CD4-positive, alpha-beta T cell treated with Interleukin-2 at 100 ng/mL for 4 hours (primary cell): ENCODE results near the gene CCDC7.
"Not testable (repeated sequence)": the region's sequence is repeated elsewhere in the genome, so short reads cannot be mapped to it uniquely, and the experiment has no call there.

Source experiments
- DNase-seq: peaks from one replicate; pipeline ENCODE4 v3.0.0-alpha.2; 2020; ENCODE audit warnings: low spot score

The CCDC7 gene

GRCh38 chr10:32699683-32700082 lies 253.7 kb downstream of the CCDC7 start:
- not testable (repeated sequence) for DNase-seq

GRCh38 chr10:32713560-32713959 lies 267.6 kb downstream of the CCDC7 start:
- no peak for DNase-seq

GRCh38 chr10:32731527-32731926 lies 285.6 kb downstream of the CCDC7 start:
- DNase-seq = no peak

DNA sequence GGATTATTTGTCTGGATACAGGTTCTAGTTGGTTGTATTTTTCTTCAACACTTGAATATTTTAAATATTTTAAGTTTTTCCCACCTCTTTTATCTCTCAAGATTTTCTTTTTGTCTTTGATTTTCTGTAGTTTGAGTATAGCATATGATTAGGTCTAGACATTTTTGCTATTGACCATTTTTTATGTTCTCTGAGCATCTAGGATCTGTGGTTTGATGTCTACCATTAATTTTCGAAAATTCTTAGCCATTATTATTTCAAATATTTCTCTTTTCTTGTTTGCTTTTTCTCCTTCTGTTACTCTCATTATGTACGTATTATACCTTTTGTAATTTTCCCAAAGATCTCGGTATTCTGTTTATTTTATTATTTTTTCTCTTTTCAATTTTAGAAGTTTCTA lies 293.0 kb downstream of the CCDC7 start:
- DNase-seq = no peak

GRCh38 chr10:32744321-32744720 lies 298.4 kb downstream of the CCDC7 start:
- DNase-seq = no peak

- DNase-seq = no peak
Observed at GRCh38 chr10:32746869-32747268, 300.9 kb downstream of the CCDC7 start.

GRCh38 chr10:32751582-32751981 lies 305.6 kb downstream of the CCDC7 start:
- DNase-seq = no peak

- DNase-seq = not testable (repeated sequence)
Observed at GRCh38 chr10:32754900-32755299, 309.0 kb downstream of the CCDC7 start.

DNA sequence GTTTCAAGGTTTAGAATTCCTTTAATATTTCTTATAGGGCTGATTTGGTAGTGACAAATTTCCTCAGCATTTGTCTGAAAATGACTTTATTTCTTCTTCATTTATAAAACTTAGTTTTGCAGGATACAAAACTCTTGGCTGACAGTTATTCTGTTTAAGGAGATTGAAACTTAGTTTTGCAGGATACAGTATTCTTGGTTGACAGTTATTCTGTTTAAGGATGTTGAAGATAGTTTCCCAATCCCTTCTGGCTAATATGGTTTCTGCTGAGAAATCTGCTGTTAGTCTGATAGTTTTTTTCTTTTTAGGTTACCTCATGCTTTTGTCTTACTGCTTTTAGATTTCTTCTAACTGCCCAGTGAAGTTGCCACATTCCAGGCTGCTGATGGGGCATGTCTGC lies 325.3 kb downstream of the CCDC7 start:
- DNase-seq = no peak

DNA sequence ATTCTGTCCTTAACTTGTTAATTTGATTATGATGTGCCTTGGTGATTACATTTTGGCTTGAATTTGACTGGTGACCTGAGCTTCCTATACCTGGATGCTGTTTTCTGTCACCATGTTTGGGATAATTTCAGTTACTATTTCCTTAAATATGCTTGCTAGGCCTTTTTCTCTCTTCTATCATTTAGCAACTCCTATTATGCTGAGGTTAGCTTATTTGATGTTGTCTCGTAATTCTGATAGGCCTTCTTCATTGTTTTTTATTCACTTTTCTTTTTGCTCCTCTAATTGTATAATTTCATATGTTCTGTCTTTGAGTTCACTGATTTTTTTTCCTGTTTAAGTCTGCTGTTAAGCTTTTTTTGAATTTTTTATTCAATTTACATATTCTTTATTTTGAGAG lies 327.2 kb downstream of the CCDC7 start:
- no peak for DNase-seq

DNA sequence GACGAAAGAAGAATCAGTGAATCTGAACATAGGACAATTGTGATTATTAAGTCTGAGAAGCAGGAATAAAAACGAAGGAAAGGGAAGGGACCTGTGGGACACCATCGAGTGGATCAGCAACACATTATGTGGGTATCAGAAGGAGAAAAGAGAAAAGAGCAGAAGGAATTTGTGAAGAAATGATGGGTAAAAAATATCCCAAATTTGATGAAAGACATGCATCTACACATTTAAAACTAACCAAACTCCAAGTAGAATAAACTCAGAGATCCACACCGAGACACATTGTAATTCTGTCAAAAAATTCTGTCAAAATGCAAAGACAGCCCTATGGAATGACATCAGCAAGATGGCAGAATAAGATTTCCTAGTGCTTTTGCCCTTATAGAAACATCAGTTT lies 341.0 kb downstream of the CCDC7 start:
- no peak for DNase-seq

DNA sequence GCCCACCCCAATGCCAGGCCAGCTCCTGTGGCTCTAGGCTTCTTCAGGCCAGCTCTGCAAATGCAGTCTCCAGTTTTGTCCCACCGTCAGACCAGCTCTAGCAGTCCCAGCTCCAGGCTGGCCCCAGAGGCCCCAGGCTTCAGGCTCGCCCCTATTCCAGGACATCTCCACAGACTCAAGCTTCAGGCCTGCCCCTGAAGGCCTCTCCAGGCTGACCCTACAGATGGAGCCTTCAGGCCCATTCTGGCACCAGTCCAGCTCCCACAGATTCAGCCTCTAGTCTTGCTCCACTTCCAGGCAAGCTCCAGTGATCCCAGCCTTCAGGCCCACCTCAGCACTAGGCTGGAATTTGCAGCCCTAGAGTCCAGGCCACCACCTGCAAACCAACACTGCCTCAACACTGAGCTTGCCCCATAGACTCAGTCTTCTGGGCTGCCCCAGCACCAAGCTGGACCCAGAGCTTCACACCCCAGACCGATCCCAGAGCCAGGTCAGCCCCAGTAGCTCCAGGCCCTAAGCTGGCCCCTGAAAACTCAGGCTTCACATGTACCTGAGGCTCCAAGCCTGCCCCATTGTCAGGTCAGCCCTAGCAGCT lies 341.8 kb downstream of the CCDC7 start:
- DNase-seq = no peak

DNA sequence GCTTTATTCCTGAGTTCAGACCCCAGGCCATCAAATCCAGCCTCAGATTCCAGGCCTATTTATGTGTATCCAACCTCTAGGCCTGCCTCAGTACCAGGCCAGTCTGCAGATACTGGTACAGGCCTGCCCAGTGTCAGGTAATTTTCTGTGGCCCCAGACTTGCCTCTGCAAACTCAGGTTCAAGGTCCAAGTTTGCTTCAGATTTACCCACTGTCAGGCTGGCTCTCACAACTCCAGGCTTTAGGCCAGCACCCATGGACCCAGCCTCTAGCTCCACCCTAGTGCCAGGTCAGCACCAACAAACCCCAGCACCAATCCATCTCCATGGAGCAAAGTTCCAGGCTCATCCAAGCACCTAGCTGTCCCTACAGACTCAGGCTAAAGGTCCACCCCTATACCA lies 342.4 kb downstream of the CCDC7 start:
- no peak for DNase-seq

DNA sequence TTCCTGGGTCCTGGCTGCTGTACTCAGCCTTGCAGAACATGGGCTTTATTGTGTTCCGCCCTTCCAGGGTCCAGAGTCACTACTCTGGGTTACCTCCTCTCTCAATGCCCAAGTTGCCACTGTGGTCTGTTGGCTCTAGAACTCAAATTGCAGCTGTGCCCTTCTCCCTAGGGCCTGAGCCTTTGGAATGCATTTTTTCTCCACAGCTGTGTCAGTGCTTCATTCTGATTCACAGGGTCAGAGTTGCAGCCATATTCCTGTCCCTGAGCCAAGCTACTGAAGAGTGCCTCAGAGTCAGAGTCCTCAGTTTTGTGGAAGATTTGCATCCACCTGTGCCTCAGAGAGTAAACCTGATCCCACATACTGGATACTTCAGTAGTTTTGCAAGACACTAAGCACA lies 344.5 kb downstream of the CCDC7 start:
- no peak for DNase-seq

DNA sequence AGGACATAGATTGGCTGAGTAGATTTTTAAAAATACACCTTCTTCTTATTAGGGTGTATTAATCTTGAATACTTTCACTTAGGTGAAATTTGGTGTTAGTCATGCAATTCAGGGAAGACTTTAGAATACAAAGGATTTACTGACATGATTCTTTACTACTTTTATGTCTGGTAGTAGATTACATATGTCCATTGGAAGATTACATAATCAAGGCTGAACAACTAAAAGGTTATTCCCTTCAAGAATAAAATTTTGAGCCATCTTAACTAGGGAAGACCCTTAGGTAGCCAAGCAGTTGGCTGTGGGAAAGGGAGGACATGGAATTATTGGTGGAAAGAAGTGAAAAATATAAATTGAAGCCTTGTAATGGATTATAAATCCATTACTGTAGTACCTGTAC lies 347.1 kb downstream of the CCDC7 start:
- DNase-seq = no peak

GRCh38 chr10:32795598-32796183 lies 349.8 kb downstream of the CCDC7 start:
- DNase-seq = peak; percentile 54

DNA sequence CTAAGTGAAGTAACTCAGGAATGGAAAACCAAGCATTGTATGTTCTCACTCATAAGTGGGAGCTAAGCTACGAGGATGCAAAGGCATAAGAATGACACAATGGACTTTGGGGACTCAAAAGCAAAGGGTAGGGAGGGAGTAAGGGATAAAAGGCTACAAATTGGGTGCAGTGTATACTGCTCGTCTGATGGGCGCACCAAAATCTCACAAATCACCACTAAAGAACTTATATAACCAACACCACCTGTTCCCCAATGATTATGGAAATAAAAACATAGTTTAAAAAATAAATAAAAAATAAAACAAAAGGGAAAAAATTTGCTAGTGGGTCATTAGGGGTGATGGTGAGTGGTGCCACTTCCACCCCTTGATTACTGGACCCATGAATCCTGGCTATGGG lies 351.5 kb downstream of the CCDC7 start:
- DNase-seq = not testable (repeated sequence)

- DNase-seq = no peak
Observed at GRCh38 chr10:32846974-32847373, 401.0 kb downstream of the CCDC7 start.

- no peak for DNase-seq
Observed at GRCh38 chr10:32851301-32851700, 405.4 kb downstream of the CCDC7 start.

DNA sequence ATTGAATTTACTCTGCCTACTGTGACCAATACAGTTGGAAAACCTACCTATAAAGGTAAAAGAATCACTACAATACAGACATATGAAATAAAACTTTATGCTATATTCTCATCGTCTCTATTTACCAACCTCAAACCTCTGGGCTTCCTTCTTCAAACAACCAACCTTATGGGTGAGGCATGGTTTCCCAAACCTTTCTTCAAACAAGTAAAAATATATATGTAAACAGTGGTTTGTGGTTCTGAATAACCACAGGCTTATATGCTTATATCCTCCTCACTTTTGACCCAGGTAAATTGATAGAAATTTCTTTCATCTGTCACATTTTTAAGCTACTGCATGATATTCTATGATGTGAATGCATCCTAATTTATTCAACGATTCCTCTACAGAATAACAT lies 408.5 kb downstream of the CCDC7 start:
- no peak for DNase-seq

DNA sequence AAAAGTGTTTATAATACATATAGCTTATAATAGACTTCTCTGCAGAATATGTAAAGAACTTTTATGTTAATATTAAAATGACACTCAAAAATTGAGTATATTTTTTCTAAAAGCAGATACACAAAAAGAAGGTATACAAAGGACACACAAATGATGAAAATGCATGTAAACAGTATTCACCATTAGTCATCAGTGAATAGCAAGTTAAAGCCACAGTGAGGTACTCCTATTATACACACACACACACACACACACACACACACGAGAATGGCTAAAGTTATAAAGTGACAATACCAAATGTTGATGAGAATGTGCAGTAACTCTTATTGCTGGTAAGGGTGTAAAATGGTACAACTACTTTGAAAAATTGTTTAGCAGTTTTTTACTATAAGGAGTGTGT lies 419.2 kb downstream of the CCDC7 start:
- no peak for DNase-seq

- DNase-seq = no peak
Observed at GRCh38 chr10:32877915-32878314, 432.0 kb downstream of the CCDC7 start.

DNA sequence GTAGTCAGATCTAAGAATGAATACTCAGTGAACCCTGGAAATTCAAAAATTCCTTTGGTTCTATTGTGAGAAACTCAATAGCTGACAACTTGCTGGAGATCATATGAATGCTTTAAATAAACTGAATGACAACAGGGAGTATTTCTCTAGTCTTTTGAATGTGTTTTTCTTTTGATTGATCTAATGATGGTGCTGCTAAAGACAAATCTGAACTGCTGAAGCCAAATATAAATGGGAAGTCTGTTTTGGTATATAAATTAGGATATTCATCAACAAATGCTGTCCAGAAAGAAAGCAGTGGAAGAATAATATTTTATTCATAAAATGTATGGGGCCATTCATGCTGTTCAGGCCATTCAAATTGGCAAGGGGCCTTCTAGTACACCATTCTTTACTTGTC lies 432.7 kb downstream of the CCDC7 start:
- no peak for DNase-seq

DNA sequence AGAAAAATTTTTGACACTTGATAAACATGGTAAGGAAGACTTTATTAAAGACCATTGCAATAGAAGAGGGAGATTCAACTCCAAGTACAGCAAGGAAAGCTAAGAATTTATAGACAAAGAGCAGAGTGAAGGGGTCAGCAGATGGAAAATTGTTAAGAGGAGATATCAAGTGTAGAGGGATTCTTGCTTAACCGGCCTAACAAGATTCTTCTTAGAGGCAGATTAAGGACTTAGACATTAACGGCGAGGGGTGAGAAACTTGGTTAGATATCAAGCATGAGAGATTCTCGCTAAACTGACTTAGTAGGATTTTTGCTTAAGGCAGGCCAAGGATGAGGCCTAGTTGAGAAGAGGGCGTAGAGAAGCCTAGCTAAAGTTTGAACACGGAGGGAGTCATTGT lies 436.1 kb downstream of the CCDC7 start:
- DNase-seq = no peak
